HG03139 (cell line): ENCODE results near the gene KLHL35.

ENCODE experiments used
- ATAC-seq: cut with Tn5 transposase; IDR thresholded peaks from one replicate; pipeline ENCODE4 v1.9.1; 2021; ENCODE audit not compliant: unreplicated experiment

KLHL35 gene

GRCh38 chr11:75432911-75433321 is at the start of gene KLHL35:
TSS of gene KLHL35 (minus strand) at chr11:75433203. CDS start at chr11:75430629, 2,574 bp downstream.
- no peak for ATAC-seq

GRCh38 chr11:75481922-75482606 is 49.1 kb upstream of the KLHL35 start:
- ATAC-seq = no peak

- ATAC-seq = no peak
Measured at GRCh38 chr11:75481223-75481921, 48.4 kb upstream of the KLHL35 start.

- no peak for ATAC-seq
Measured at GRCh38 chr11:75480185-75481175, 47.5 kb upstream of the KLHL35 start.

GRCh38 chr11:75479597-75480145 is 46.7 kb upstream of the KLHL35 start:
- no peak for ATAC-seq

- no peak for ATAC-seq
Measured at GRCh38 chr11:75478783-75479596, 46.0 kb upstream of the KLHL35 start.

- ATAC-seq = no peak
Measured at GRCh38 chr11:75477614-75477935, 44.6 kb upstream of the KLHL35 start.

- ATAC-seq = no peak
Measured at GRCh38 chr11:75476739-75477613, 44.0 kb upstream of the KLHL35 start.

- no peak for ATAC-seq
Measured at GRCh38 chr11:75475767-75476650, 43.0 kb upstream of the KLHL35 start.

- no peak for ATAC-seq
Measured at GRCh38 chr11:75474878-75475766, 42.1 kb upstream of the KLHL35 start.

GRCh38 chr11:75474240-75474639 is 41.2 kb upstream of the KLHL35 start:
- ATAC-seq = no peak

GRCh38 chr11:75473684-75474083 is 40.7 kb upstream of the KLHL35 start:
- ATAC-seq = no peak

- ATAC-seq = no peak
Measured at GRCh38 chr11:75472081-75472732, 39.2 kb upstream of the KLHL35 start.

- no peak for ATAC-seq
Measured at GRCh38 chr11:75471176-75471973, 38.4 kb upstream of the KLHL35 start.

GRCh38 chr11:75470476-75471080 is 37.6 kb upstream of the KLHL35 start:
- no peak for ATAC-seq
